Mucosa of descending colon (tissue), 3 donors: ENCODE results near the gene MBOAT7. TPM values are rescaled to one million over a fixed set of nuclear protein-coding genes. Genes with fewer than 3 reads are reported as not detected.
A peak's percentile ranks its signal among the peaks of the same experiment; 100 is the strongest.

Experiments used
- ATAC-seq: fragments of 200-7000 bp; cut with Tn5 transposase; one replicate; pipeline ENCODE4 v1.9.1; 2020; ENCODE audit warnings: mild to moderate bottlenecking, moderate library complexity
- DNase-seq, 3 donors: peaks; one replicate each; pipeline ENCODE4 v3.0.0-alpha.2; 2020
- H3K36me3 ChIP-seq: fragments of 200-600 bp; one replicate; pipeline ENCODE4 v1.8.0; 2021; ENCODE audit warnings: low read depth, mild to moderate bottlenecking
- H3K4me1 ChIP-seq: fragments of 200-600 bp; one replicate; pipeline ENCODE4 v1.8.0; 2021; ENCODE audit warnings: low read depth, mild to moderate bottlenecking
- H3K4me3 ChIP-seq: fragments of 200-600 bp; one replicate; pipeline ENCODE4 v1.8.0; 2021; ENCODE audit warnings: mild to moderate bottlenecking
- H3K9me3 ChIP-seq: fragments of 200-600 bp; one replicate; pipeline ENCODE4 v1.8.0; 2021; ENCODE audit warnings: mild to moderate bottlenecking
- intact Hi-C, 2 donors: fragments of 100-400 bp; cut with DNase I in 1 of 2; cut with micrococcal nuclease in 1 of 2; formaldehyde crosslinking; loops; one replicate each; pipeline versions ENCODE4 v1.11.0 to v1.11.1; 2022; cut with DNase I, micrococcal nuclease
- total RNA-seq, 3 donors: library from RNA; stranded (reverse); fragmentation: NEBNext Ultra II Directional in 2 of 3; extraction: Animal tissue kit (Norgen Biotek cat#: 25700) in 2 of 3; gene quantifications; one replicate each; pipeline versions ENCODE4 v1.2.1 to v1.2.4, GENCODE V29; 2021 to 2023
- TF ChIP-seq, protein P1 (sequence below): fragments of 200-600 bp; IDR thresholded peaks from one replicate; pipeline ENCODE4 v1.8.0; 2022; ENCODE audit warnings: antibody characterized with exemption, mild to moderate bottlenecking
- donor health status: DM: no; HTN: no; CAD: no; lungs with moderate emphysema.
- donor health status: DM: no; HTN: no; CAD: no.
- donor health status: DM: no; HTN: yes; CAD: no.

The MBOAT7 gene
- total RNA-seq, 3 donors from 2014 or later, result 79.9 to 176 (median 113) TPM

GRCh38 chr19:54168174-54168917 lies 21.0 kb downstream of the MBOAT7 start:
- Histone ChIP-seq H3K9me3 (no peaks in the 10 kb centered on the region), H3K4me1 (peaks cover 19% of the 10 kb centered on the region), H3K36me3 (no peaks in the 10 kb centered on the region), H3K4me3 (no peak overlapping the region)
- ATAC-seq, result peak; percentile 72
- intact Hi-C loops, result loop anchor here (5.0 kb wide), 1 partner anchor 64 kb away; no protein-coding TSS in a partner anchor
- DNase-seq, result peak; percentile 93 to 99 (median 97)
- TF ChIP-seq, protein P1, sequence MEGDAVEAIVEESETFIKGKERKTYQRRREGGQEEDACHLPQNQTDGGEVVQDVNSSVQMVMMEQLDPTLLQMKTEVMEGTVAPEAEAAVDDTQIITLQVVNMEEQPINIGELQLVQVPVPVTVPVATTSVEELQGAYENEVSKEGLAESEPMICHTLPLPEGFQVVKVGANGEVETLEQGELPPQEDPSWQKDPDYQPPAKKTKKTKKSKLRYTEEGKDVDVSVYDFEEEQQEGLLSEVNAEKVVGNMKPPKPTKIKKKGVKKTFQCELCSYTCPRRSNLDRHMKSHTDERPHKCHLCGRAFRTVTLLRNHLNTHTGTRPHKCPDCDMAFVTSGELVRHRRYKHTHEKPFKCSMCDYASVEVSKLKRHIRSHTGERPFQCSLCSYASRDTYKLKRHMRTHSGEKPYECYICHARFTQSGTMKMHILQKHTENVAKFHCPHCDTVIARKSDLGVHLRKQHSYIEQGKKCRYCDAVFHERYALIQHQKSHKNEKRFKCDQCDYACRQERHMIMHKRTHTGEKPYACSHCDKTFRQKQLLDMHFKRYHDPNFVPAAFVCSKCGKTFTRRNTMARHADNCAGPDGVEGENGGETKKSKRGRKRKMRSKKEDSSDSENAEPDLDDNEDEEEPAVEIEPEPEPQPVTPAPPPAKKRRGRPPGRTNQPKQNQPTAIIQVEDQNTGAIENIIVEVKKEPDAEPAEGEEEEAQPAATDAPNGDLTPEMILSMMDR, result peak; percentile 96

DNA sequence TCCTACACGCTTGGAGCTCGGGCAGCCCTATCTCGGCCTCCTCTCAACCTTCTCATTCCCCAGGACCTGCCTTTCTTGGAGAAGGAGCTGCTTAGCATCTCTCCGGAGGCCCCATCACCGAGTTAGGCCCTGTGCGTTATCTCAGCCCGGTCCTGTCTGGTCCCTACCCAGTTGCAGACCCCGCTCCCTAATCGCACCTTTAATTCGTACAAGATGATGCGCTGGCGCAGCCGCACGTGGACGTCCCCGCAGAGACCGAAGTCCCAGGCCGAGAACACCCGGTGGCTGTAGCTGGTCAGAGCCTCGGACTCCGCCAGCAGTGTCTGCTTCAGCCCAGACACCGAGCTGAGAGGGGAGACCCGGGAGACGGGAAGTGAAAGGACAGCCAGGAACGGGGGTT lies 24.2 kb downstream of the MBOAT7 start:
- intact Hi-C loops, result loop anchor here (5.0 kb wide), 1 partner anchor 67 kb away; no protein-coding TSS in a partner anchor

GRCh38 chr19:54164369-54165068 lies 24.9 kb downstream of the MBOAT7 start:
- intact Hi-C loops, result loop anchor here (5.0 kb wide), 1 partner anchor 68 kb away; no protein-coding TSS in a partner anchor
- Histone ChIP-seq H3K9me3 (no peaks in the 10 kb centered on the region), H3K4me3 (no peak overlapping the region), H3K36me3 (no peaks in the 10 kb centered on the region), H3K4me1 (peaks cover 49% of the 10 kb centered on the region)
- ATAC-seq, result peak; percentile 60
- TF ChIP-seq, protein P1, result no peak
- peak; percentile 89 to 97 (median 92) for DNase-seq

More for the DNA sequence above, 24.2 kb downstream of the MBOAT7 start:
- no peaks in the 10 kb centered on the region for H3K36me3 ChIP-seq
- H3K4me3 ChIP-seq, result no peak overlapping the region
- ATAC-seq (no peak), DNase-seq (peak in 2 of 3 donors; percentile 59 to 68)
- TF ChIP-seq, protein P1, result no peak
- peaks cover 48% of the 10 kb centered on the region for H3K4me1 ChIP-seq
- H3K9me3 ChIP-seq, result no peaks in the 10 kb centered on the region

GRCh38 chr19:54162884-54163283 lies 26.5 kb downstream of the MBOAT7 start:
- Histone ChIP-seq H3K4me1 (peaks cover 54% of the 10 kb centered on the region), H3K4me3 (no peak overlapping the region), H3K36me3 (no peaks in the 10 kb centered on the region), H3K9me3 (no peaks in the 10 kb centered on the region)
- TF ChIP-seq, protein P1, result no peak
- ATAC-seq (no peak), DNase-seq (peak in 2 of 3 donors; percentile 39 to 55)
- intact Hi-C loops, result no loop called here

- ATAC-seq (peak; percentile 64), DNase-seq (peak; percentile 93 to 96 (median 94))
- Histone ChIP-seq H3K9me3 (no peaks in the 10 kb centered on the region), H3K36me3 (no peaks in the 10 kb centered on the region), H3K4me3 (no peak overlapping the region), H3K4me1 (peaks cover 54% of the 10 kb centered on the region)
- intact Hi-C loops, result no loop called here
- TF ChIP-seq, protein P1, result no peak
Observed at GRCh38 chr19:54162241-54162805, 27.1 kb downstream of the MBOAT7 start.
